ENCODE results near the gene FGF14.
"Not testable (repeated sequence)": the region's sequence is repeated elsewhere in the genome, so short reads cannot be mapped to it uniquely, and the experiment has no call there.

Gene FGF14

DNA sequence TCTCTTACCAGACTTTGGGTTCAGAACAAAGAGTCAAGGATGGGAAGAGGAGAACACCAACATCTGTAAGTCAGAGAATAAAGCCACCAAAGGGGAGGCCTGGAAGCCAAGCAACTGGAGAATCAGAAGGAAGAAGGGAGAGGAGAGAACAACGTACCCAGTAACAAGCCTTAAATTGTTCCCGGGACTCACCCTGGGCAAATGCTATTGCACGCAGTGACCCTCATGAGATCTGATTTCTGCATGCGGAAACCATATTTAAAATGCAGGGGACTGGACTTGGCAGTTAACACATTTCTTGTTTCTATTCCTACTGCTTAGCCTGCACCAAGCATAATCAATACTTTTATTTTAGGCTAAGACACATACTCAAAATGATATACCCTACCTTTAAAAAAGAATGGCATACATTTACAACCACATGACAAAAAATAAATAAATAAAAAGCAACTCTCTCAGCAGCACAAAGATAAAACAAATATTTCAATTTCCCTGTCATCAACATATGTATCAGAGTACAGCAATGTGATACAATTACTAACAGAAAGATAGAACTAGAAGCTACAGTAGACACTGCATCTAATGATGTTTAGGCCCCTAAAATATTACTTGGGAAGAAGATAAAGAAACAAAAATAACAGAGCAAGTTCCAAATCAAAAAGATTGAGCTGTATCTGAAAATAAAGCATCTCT is 534.8 kb downstream of the FGF14 start:
- no peak for ATAC-seq
- DNase-seq = no peak

DNA sequence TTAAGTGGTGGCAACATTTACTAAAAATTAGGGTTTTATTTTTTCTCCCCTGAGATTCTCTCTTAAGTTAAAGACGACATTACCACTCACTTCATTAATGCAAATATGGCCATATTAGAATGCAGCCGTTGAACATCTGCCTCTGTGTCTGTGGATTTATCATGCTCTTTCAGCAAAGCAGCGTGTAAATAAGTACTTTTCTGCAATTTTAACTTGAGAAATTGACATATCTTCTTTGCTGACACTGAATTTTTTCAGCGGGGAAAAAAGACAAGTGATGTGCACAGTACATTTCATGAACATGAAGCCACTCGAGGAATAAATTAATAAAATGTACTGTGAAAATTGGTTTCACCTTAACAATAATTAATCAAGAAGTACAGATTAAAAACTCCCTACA is 543.0 kb downstream of the FGF14 start:
- DNase-seq (no peak), ATAC-seq (no peak)

- DNase-seq = no peak
- no peak for ATAC-seq
Observed at GRCh38 chr13:101846701-101847100, 555.1 kb downstream of the FGF14 start.

DNA sequence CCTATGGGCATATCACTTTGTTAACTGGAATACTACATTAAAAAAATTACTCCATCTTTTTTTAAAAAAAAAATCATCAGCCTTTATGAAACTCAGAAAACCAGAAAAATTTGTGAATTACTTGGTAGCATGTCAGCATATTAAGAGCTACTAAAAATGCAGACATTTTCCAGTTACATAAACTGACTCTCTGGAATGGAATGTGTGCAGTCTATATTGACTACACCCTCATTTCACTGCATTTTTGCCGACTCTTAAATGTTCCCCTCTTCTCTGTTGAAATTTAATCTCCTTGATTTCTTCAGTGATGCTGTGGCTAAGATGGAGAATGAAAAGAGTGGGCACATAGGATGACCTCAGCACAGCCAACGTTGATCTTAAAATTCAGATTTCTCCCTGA is 555.6 kb downstream of the FGF14 start:
- ATAC-seq (no peak), DNase-seq (no peak)

- no peak for ATAC-seq
- DNase-seq = no peak
Observed at GRCh38 chr13:101845245-101846020, 556.4 kb downstream of the FGF14 start.

DNA sequence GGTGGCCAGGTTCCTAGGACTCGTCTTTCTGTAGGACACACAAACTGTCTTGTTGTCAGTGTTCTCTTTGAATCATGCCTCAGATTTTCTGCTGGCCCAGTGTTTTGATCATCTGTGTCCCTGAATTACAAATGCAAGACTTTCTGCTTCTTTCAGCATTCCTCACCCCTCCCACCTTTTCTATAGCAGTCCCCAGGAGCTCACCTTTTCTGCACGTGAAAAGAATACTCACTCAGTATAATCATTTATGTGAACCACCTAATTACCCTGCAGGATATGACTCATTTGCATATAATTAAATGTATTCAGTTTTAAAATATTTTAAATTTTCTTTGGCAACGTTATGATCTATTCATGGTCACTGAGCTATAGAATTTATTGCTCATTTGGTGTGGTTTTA is 560.1 kb downstream of the FGF14 start:
- no peak for ATAC-seq

DNA sequence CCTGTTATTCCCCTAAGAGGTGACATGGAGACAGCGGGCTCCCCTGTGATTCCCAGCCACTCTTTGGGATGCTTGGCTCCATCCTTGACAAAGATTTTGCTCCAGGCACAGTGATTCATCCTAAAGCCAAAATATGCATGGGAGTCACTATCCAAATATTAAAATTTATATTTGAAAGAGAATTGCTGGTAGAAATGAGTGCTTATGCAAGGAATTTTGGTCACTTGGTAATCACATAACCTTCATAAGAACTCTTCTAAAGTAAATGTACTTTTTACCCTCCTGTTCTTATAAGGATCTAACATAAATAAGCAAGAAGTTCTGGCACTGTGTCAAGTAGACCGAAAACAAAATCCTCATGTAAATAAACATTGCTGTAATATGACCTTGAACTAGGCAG is 563.5 kb downstream of the FGF14 start:
- DNase-seq = no peak
- ATAC-seq = no peak

More for the DNA sequence above, 560.1 kb downstream of the FGF14 start:
- DNase-seq = no peak

DNA sequence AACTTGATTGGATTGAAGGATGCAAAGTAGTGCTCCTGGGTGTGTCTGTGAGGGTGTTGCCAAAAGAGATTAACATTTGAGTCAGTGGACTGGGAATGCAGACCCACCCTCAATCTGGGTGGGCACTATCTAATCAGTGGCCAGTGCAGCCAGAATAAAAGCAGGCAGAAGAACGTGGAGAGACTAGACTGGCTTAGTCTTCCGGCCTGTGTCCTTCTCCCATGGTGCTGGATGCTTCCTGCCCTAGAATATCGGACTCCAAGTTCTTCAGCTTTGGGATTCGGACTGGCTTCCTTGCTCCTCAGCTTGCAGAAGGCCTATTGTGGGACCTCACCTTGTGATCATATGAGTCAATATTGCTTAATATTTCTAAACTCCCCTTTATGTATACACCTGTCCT is 564.1 kb downstream of the FGF14 start:
- ATAC-seq = not testable (repeated sequence)

GRCh38 chr13:101837288-101837687 is 564.6 kb downstream of the FGF14 start:
- no peak for ATAC-seq
- no peak for DNase-seq

More for the DNA sequence above, 564.1 kb downstream of the FGF14 start:
- not testable (repeated sequence) for DNase-seq

- DNase-seq (no peak), ATAC-seq (no peak)
Observed at GRCh38 chr13:101835920-101836319, 565.9 kb downstream of the FGF14 start.

DNA sequence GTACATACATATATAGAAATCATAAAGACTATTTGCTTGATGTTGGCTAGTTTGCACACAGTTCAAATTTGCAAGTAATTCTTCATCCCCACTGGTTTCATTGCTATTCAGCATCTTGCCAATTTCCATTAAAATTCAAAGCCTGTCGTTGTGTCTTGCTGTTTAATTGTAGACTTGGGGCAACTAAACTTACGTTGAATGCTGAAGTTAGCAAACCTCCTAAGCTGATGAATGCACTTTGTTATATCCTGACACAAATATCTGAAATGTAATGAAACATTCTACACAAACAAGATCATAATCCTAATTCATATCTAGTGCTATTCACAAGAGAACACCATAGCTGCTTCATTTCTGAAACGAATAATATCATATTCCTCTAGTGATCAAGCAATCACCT is 568.2 kb downstream of the FGF14 start:
- DNase-seq (no peak), ATAC-seq (no peak)

- ATAC-seq (no peak), DNase-seq (no peak)
Observed at GRCh38 chr13:101830035-101830434, 571.8 kb downstream of the FGF14 start.

DNA sequence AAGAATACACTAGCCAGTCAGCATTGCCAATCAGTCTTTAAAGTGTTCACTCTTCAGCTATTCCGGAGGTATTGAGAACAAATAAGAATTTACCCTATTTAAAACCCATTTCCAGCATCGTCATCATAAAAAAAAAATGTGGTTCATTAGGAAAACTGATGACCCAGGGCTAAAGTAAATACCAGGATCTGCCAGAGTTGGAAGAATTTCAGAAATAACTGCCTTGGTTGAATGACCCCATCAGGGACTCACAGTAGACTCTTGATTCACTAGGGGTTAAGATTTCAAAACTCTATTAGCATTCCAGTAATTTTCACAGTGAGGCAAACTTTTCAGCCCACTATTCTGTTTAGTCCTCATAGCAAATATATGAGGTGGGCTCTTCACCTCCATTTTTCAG is 572.4 kb downstream of the FGF14 start:
- ATAC-seq (no peak), DNase-seq (no peak)

GRCh38 chr13:101828119-101828518 is 573.7 kb downstream of the FGF14 start:
- no peak for ATAC-seq
- no peak for DNase-seq

DNA sequence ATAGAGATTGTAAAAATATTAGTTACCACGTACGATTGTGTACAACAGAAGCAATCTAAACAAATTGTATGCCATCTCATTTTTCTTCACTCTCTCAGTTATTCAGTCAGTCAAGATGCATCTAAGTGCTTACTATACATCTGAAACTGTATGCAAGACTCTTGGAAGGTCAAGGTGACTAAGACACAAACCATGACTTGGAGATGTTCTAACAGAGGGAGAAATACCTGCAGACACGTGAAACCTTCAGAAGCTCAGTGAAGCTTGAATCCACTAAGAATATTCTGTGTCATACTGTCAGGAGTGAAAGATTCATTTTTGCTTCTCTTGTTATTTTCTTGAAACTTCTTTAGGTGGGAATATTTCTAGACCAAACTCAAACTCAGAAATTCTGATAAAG is 584.0 kb downstream of the FGF14 start:
- DNase-seq (no peak), ATAC-seq (no peak)

GRCh38 chr13:101811881-101812280 is 590.0 kb downstream of the FGF14 start:
- no peak for ATAC-seq

DNA sequence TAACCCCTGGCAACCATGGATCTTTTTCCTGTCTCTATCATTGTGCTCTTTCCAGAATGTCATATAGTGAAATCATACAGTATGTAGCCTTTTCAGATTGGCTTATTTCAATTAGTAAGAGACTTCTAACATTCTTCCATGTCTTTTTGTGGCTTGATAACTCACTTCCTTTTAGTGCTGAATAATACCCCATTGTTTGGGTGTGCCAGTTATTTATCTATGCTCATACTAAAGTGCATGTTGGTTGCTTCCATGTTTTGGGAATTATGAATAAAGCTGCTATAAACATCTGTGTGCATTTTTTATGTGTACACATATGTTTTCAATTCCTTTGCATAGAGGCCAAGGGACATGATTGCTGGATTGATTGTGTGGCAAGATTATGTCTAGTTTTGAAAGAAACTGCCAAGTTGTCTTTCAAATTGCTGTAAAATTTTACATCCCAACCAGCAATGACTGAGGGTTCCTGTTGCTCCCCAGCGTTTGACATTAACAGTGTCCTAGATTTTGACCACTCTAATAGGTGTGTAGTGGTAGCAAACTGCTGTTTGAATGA is 590.5 kb downstream of the FGF14 start:
- DNase-seq = no peak
- no peak for ATAC-seq

More at GRCh38 chr13:101811881-101812280, 590.0 kb downstream of the FGF14 start:
- DNase-seq = no peak

DNA sequence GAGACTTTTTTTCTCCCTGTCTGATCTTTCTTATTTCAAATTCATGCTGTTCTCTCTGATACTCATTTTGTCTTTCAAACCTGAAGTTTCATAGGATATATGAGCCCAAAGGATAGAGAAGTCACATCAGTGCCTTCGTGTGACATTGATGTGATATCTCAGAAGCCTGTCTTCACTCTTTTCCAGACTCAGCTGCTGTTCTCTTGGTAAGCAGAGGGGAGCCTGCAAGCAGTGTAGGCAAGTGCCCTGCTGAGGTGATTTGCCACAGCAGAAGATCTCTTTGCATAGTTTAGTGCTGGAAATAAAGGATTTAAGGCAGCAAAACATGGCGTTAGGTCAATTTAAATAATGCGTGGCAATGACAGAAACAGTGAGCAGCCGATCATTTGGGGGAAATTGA is 602.7 kb downstream of the FGF14 start:
- no peak for ATAC-seq

DNA sequence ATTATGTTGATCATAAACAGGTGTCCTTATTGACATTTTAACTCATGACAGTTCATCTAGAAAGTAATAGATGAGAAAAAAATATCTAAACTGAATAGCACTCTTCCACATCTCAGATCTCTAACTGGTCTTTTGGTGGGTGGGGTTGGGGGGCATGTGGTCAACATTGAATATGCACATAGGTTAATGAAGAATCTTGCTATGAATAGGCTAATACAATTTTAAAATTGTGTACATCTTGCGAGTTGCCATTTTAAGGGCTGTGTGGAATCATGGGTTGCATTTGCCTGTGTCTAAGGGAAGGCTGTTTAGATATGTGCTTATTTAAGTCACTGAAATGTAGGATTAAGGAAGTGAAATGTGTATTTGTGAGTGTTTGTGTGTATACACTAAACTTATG is 603.4 kb downstream of the FGF14 start:
- DNase-seq (no peak), ATAC-seq (no peak)

More for the DNA sequence above, 602.7 kb downstream of the FGF14 start:
- DNase-seq = no peak

DNA sequence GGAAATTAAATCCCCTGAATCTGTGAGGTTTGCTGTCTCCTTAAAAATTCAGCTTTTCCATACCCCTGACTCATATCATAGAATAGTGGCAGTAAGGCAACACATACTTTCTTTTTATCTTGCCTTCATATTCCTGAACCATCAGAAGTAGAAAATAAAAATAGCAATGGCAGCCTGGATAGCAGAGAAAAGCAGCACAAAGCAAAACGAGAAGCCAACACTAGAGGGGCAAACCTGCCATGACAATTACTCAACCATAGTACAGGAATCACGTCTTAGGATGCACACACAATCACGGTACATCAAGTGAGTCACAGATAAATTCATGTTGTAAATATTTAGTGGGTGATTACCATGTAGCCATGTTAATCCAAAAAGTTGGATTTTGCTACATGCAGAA is 606.4 kb downstream of the FGF14 start:
- ATAC-seq = no peak
- no peak for DNase-seq

DNA sequence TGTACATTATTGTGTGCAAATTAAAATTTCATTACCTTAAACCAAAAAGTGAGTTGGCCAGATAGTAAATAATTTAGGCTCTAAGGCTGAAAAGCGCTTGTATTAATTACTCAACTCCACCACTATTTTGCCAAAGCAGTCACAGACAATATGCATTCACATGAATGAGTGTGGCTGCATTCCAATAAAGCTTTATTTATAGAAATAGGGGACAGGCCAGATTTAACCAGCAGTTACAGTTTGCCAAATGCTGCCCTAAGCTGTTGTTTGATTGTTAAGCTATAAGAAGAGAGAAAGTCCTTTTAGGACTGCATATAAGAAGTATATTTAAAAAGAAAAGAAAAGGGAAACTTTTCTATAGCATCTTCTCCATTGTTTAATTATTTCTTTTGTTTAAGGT is 606.8 kb downstream of the FGF14 start:
- DNase-seq (no peak), ATAC-seq (no peak)

- ATAC-seq (no peak), DNase-seq (no peak)
Observed at GRCh38 chr13:101792189-101792588, 609.7 kb downstream of the FGF14 start.

DNA sequence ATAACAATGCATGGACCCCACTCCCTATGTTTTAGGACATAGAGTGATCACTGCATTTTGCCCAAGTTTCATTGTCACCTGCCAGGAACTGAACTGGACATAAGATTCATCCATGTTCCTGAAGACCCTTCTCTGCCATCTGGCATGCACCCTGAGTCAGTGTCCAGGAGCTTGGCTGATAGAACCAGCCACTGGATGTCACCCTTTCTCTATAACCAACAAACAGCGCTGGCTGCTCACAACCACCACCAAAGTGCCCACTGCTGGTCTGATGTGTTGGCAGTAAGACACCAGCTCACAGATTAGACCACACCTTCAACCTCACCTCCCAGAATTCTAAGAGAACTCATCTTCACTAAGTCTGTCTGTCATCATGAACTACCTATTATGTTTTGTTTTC is 616.0 kb downstream of the FGF14 start:
- DNase-seq = no peak
- no peak for ATAC-seq

All from stimulated activated naive CD8-positive, alpha-beta T cell treated with anti-CD3 and anti-CD28 coated beads, Interleukin-15, Interleukin-2, amounts not matched to agents 100 U/mL and 50 U/mL, for 24 hours (primary cell).